ENCODE results near the gene CXCR2.

DNA sequence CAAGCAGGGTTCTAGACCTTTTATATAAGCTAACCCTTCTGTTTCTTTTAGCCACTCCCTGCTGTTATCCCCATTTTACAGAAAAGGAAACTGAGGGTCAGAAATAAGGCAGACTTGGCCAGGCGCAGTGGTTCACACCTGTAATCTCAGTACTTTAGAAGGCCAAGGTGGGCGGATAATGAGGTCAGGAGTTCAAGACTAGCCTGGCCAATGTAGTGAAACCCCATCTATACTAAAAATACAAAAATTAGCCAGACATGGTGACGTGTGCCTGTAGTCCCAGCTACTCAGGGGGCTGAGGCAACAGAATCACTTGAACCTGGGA, 42.5 kb upstream of the CXCR2 start:
- TF ChIP-seq, protein P1, sequence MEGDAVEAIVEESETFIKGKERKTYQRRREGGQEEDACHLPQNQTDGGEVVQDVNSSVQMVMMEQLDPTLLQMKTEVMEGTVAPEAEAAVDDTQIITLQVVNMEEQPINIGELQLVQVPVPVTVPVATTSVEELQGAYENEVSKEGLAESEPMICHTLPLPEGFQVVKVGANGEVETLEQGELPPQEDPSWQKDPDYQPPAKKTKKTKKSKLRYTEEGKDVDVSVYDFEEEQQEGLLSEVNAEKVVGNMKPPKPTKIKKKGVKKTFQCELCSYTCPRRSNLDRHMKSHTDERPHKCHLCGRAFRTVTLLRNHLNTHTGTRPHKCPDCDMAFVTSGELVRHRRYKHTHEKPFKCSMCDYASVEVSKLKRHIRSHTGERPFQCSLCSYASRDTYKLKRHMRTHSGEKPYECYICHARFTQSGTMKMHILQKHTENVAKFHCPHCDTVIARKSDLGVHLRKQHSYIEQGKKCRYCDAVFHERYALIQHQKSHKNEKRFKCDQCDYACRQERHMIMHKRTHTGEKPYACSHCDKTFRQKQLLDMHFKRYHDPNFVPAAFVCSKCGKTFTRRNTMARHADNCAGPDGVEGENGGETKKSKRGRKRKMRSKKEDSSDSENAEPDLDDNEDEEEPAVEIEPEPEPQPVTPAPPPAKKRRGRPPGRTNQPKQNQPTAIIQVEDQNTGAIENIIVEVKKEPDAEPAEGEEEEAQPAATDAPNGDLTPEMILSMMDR (IDR thresholded peaks at IDR 0.05 in 2 of 3, conservative IDR thresholded peaks at IDR 0.05 in 1 of 3; ENCODE audit: control insufficient read depth in 2 of 3, extremely low read depth in 1 of 3, insufficient read depth in 1 of 3, low read depth in 3 of 3, low read length in 3 of 3), result no peak
- no peak for TF ChIP-seq POLR2A (IDR thresholded peaks at IDR 0.05; ENCODE audit: low read depth, low read length)
- TF ChIP-seq HCFC1 (IDR thresholded peaks at IDR 0.05; ENCODE audit: low read length), result no peak
